WTC11 (cell line): ENCODE data around the gene UBAC2. TPM values are rescaled to one million over a fixed set of nuclear protein-coding genes. Genes with fewer than 3 reads are reported as not detected.

ENCODE experiments used
- ATAC-seq: fragments of 200-7000 bp; cut with Tn5 transposase; 2 replicates; pipeline ENCODE4 v1.10.0; 2021; ENCODE audit warnings: mild to moderate bottlenecking, moderate library complexity
- CTCF ChIA-PET: fragments of 300-600 bp; sonication (Branson Sonifier 250); formaldehyde crosslinking; loops from one replicate; lab custom pipeline; 2021; ENCODE audit warnings: antibody characterized with exemption; lab: Charles Lee
- POLR2A ChIA-PET: fragments of 350-600 bp; sonication (Branson Sonifier 250); formaldehyde crosslinking; loops from one replicate; lab custom pipeline; 2021; ENCODE audit warnings: antibody characterized with exemption; lab: Charles Lee
- DNase-seq: peaks from one replicate; pipeline ENCODE4 v3.0.0; 2021; ENCODE audit warnings: low spot score
- H3K27ac Mint-ChIP-seq: 2 replicates; pipeline ENCODE4 v1.8.0; 2021; ENCODE audit warnings: mixed read lengths
- H3K27me3 Mint-ChIP-seq: 2 replicates; pipeline ENCODE4 v1.8.0; 2021; ENCODE audit warnings: low read depth, mild to moderate bottlenecking, moderate library complexity, mixed read lengths
- H3K36me3 Mint-ChIP-seq: 2 replicates; pipeline ENCODE4 v1.8.0; 2021; ENCODE audit warnings: mixed read lengths
- H3K4me1 Mint-ChIP-seq: 2 replicates; pipeline ENCODE4 v1.8.0; 2022; ENCODE audit warnings: mixed read lengths
- H3K4me3 Mint-ChIP-seq: 2 replicates; pipeline ENCODE4 v1.8.0; 2021; ENCODE audit warnings: mild to moderate bottlenecking, moderate library complexity, mixed read lengths
- H3K9me3 Mint-ChIP-seq: 2 replicates; pipeline ENCODE4 v1.8.0; 2021; ENCODE audit warnings: mixed read lengths
- CBFB ChIP-seq: sonication (generic); formaldehyde crosslinking; IDR thresholded peaks from 2 replicates; pipeline ENCODE4 v1.8.1; 2022; ENCODE audit warnings: mild to moderate bottlenecking, low read depth, missing genetic modification reagents
- CREM ChIP-seq: sonication (generic); formaldehyde crosslinking; IDR thresholded peaks from 2 replicates; pipeline ENCODE4 v1.8.1; 2022; ENCODE audit warnings: mild to moderate bottlenecking, missing genetic modification reagents, moderate library complexity
- CTCF ChIP-seq: fragments of 200-600 bp; IDR thresholded peaks from 2 replicates; pipeline ENCODE4 v1.8.0; 2022; ENCODE audit warnings: antibody characterized with exemption
- FOXK1 ChIP-seq: sonication (generic); formaldehyde crosslinking; IDR thresholded peaks from 2 replicates; pipeline ENCODE4 v1.8.0; 2022; ENCODE audit warnings: mild to moderate bottlenecking, moderate library complexity, missing genetic modification reagents
- GABPB1 ChIP-seq: sonication (generic); formaldehyde crosslinking; IDR thresholded peaks from 2 replicates; pipeline ENCODE4 v1.8.1; 2023; ENCODE audit warnings: mild to moderate bottlenecking, missing genetic modification reagents
- JUN ChIP-seq: sonication (generic); formaldehyde crosslinking; IDR thresholded peaks from 2 replicates; pipeline ENCODE4 v1.8.0; 2023; ENCODE audit warnings: mild to moderate bottlenecking, missing genetic modification reagents
- NR1H2 ChIP-seq: sonication (generic); formaldehyde crosslinking; IDR thresholded peaks from 2 replicates; pipeline ENCODE4 v1.9.0; 2021; ENCODE audit warnings: mild to moderate bottlenecking, moderate library complexity, missing genetic modification reagents
- TEAD4 ChIP-seq: sonication (generic); formaldehyde crosslinking; IDR thresholded peaks from 2 replicates; pipeline ENCODE4 v1.8.0; 2022; ENCODE audit warnings: mild to moderate bottlenecking, missing genetic modification reagents
- TP53 ChIP-seq: sonication (generic); formaldehyde crosslinking; IDR thresholded peaks from 2 replicates; pipeline ENCODE4 v1.8.1; 2023; ENCODE audit warnings: mild to moderate bottlenecking, missing genetic modification reagents
- total RNA-seq: library from RNA; stranded (reverse); gene quantifications from 3 replicates; pipeline ENCODE4 v1.2.3, GENCODE V29; 2021
- TF ChIP-seq, protein P1 (sequence below): sonication (generic); formaldehyde crosslinking; IDR thresholded peaks from 2 replicates; pipeline ENCODE4 v1.8.1; 2023; ENCODE audit warnings: mild to moderate bottlenecking, missing genetic modification reagents
- TF ChIP-seq, protein P2 (sequence below): sonication (generic); formaldehyde crosslinking; IDR thresholded peaks from 2 replicates; pipeline ENCODE4 v1.8.1; 2023; ENCODE audit warnings: mild to moderate bottlenecking, moderate library complexity, missing genetic modification reagents
- TF ChIP-seq, protein P3 (sequence below): sonication (generic); formaldehyde crosslinking; IDR thresholded peaks from 2 replicates; pipeline ENCODE4 v1.8.1; 2023; ENCODE audit warnings: mild to moderate bottlenecking, missing genetic modification reagents, borderline replicate concordance

UBAC2 gene
- total RNA-seq, 1 experiment from 2014 or later: 64.7 TPM

DNA sequence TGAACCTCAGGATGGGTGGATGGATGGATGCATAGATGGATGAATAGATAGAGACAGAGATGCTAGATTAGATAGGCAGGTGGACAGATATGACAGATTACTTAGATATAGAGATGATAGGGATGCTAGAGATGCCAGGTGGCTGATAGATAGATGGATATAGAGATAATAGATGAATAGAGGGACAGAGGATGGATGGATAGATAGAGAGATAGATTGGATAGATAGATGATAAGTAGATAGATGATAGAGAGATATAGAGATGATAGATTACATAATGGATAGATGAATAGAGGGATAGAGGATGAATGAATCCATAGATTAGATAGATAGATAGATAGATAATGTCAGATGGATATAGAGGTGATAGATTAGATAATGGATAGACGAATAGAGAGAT, 212.2 kb downstream of the UBAC2 start:
- TF ChIP-seq CBFB (CRISPR knock-in tag): no peak
- TF ChIP-seq, protein P1, sequence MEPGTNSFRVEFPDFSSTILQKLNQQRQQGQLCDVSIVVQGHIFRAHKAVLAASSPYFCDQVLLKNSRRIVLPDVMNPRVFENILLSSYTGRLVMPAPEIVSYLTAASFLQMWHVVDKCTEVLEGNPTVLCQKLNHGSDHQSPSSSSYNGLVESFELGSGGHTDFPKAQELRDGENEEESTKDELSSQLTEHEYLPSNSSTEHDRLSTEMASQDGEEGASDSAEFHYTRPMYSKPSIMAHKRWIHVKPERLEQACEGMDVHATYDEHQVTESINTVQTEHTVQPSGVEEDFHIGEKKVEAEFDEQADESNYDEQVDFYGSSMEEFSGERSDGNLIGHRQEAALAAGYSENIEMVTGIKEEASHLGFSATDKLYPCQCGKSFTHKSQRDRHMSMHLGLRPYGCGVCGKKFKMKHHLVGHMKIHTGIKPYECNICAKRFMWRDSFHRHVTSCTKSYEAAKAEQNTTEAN: no peak
- TF ChIP-seq TEAD4 (CRISPR knock-in tag): no peak
- TF ChIP-seq JUN (CRISPR knock-in tag): no peak
- no peak for TF ChIP-seq TP53
- TF ChIP-seq CREM: no peak
- TF ChIP-seq NR1H2 (CRISPR knock-in tag): no peak
- H3K36me3 Mint-ChIP-seq: no peaks in the 10 kb centered on the region
- H3K27ac Mint-ChIP-seq: no peak overlapping the region
- H3K9me3 Mint-ChIP-seq: peaks cover 12% of the 10 kb centered on the region
- H3K27me3 Mint-ChIP-seq: no peaks in the 10 kb centered on the region; the same call in 1 of the 2 replicates
- ChIA-PET CTCF (interaction anchor here (1.0 to 1.2 kb wide), 2 partner anchors 24 to 25 kb away, joined by 3 to 6 read pairs; no protein-coding TSS in a partner anchor), POLR2A (no interaction called here)
- H3K4me3 Mint-ChIP-seq: no peak overlapping the region
- ATAC-seq (no peak), DNase-seq (no peak)
- H3K4me1 Mint-ChIP-seq: peaks cover 17% of the 10 kb centered on the region

GRCh38 chr13:99414048-99414995, 213.7 kb downstream of the UBAC2 start:
- TF ChIP-seq, protein P1: peak; percentile 19; the same call in 1 of the 2 replicates
- TF ChIP-seq CTCF (no peak), GABPB1 (no peak)
- peaks cover 19% of the 10 kb centered on the region for H3K4me1 Mint-ChIP-seq
- no peak overlapping the region for H3K4me3 Mint-ChIP-seq
- CTCF ChIA-PET: interaction anchor here (0.9 to 1.1 kb wide), 3 partner anchors 27 to 32 kb away, joined by 3 read pairs; no protein-coding TSS in a partner anchor
- no peaks in the 10 kb centered on the region for H3K36me3 Mint-ChIP-seq
- no peaks in the 10 kb centered on the region; the same call in 1 of the 2 replicates for H3K27me3 Mint-ChIP-seq
- DNase-seq: no peak
- POLR2A ChIA-PET: no interaction called here
- ATAC-seq: no peak
- H3K27ac Mint-ChIP-seq: no peak overlapping the region
- H3K9me3 Mint-ChIP-seq: peaks cover 7% of the 10 kb centered on the region

DNA sequence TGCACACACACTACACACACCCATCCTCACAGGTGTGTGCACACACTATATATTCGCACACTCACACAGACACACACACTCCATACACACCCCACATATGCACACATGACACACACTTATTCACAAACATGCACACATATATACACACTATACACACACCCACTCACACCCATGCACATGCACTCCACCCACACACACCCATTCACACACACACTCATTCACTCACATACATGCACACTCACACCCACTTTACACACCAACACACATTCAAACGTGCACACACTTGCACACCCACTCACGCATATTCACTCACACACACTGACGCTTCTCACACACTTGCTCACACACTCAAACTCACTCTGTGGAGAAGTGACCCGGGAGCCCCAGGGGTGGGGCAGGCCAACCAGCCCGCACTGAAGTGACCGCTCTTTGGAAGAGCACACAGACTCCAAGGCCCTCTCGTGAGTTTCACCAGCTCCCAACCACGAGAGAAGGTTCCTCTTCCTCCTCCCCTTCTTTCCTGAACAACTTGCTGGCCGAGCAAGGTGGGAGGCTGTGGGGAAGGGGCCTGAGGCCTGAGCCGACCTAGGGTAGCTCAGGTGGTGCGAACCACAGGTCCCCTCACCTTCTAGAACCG, 214.5 kb downstream of the UBAC2 start:
- TF ChIP-seq CREM (no peak), FOXK1 (CRISPR knock-in tag) (no peak), CTCF (no peak)
- TF ChIP-seq, protein P2, sequence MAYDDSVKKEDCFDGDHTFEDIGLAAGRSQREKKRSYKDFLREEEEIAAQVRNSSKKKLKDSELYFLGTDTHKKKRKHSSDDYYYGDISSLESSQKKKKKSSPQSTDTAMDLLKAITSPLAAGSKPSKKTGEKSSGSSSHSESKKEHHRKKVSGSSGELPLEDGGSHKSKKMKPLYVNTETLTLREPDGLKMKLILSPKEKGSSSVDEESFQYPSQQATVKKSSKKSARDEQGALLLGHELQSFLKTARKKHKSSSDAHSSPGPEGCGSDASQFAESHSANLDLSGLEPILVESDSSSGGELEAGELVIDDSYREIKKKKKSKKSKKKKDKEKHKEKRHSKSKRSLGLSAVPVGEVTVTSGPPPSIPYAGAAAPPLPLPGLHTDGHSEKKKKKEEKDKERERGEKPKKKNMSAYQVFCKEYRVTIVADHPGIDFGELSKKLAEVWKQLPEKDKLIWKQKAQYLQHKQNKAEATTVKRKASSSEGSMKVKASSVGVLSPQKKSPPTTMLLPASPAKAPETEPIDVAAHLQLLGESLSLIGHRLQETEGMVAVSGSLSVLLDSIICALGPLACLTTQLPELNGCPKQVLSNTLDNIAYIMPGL (CRISPR knock-in tag): no peak
- TF ChIP-seq, protein P3, sequence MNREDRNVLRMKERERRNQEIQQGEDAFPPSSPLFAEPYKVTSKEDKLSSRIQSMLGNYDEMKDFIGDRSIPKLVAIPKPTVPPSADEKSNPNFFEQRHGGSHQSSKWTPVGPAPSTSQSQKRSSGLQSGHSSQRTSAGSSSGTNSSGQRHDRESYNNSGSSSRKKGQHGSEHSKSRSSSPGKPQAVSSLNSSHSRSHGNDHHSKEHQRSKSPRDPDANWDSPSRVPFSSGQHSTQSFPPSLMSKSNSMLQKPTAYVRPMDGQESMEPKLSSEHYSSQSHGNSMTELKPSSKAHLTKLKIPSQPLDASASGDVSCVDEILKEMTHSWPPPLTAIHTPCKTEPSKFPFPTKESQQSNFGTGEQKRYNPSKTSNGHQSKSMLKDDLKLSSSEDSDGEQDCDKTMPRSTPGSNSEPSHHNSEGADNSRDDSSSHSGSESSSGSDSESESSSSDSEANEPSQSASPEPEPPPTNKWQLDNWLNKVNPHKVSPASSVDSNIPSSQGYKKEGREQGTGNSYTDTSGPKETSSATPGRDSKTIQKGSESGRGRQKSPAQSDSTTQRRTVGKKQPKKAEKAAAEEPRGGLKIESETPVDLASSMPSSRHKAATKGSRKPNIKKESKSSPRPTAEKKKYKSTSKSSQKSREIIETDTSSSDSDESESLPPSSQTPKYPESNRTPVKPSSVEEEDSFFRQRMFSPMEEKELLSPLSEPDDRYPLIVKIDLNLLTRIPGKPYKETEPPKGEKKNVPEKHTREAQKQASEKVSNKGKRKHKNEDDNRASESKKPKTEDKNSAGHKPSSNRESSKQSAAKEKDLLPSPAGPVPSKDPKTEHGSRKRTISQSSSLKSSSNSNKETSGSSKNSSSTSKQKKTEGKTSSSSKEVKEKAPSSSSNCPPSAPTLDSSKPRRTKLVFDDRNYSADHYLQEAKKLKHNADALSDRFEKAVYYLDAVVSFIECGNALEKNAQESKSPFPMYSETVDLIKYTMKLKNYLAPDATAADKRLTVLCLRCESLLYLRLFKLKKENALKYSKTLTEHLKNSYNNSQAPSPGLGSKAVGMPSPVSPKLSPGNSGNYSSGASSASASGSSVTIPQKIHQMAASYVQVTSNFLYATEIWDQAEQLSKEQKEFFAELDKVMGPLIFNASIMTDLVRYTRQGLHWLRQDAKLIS (CRISPR knock-in tag): no peak
- TF ChIP-seq, all 79 proteins: peak for 0
- Mint-ChIP-seq H3K36me3 (no peaks in the 10 kb centered on the region), H3K27me3 (no peaks in the 10 kb centered on the region; the same call in 1 of the 2 replicates), H3K27ac (no peak overlapping the region), H3K9me3 (peaks cover 7% of the 10 kb centered on the region), H3K4me3 (no peak overlapping the region), H3K4me1 (peaks cover 19% of the 10 kb centered on the region)
- DNase-seq (no peak), ATAC-seq (no peak)
- CTCF ChIA-PET: interaction anchor here (0.9 to 2.9 kb wide), 3 partner anchors 19 to 28 kb away, joined by 3 to 11 read pairs (median 3); no protein-coding TSS in a partner anchor
- POLR2A ChIA-PET: no interaction called here
